HUDEP-2 (cell line): ENCODE measurements around the gene MPO.

ENCODE experiments used
- DNase-seq, 76 experiments: peaks; one replicate each; lab custom pipeline; 2025; ENCODE audit not compliant: unreplicated experiment in 76 of 76; lab: John Stamatoyannopoulos, UW

Gene MPO, protein sequence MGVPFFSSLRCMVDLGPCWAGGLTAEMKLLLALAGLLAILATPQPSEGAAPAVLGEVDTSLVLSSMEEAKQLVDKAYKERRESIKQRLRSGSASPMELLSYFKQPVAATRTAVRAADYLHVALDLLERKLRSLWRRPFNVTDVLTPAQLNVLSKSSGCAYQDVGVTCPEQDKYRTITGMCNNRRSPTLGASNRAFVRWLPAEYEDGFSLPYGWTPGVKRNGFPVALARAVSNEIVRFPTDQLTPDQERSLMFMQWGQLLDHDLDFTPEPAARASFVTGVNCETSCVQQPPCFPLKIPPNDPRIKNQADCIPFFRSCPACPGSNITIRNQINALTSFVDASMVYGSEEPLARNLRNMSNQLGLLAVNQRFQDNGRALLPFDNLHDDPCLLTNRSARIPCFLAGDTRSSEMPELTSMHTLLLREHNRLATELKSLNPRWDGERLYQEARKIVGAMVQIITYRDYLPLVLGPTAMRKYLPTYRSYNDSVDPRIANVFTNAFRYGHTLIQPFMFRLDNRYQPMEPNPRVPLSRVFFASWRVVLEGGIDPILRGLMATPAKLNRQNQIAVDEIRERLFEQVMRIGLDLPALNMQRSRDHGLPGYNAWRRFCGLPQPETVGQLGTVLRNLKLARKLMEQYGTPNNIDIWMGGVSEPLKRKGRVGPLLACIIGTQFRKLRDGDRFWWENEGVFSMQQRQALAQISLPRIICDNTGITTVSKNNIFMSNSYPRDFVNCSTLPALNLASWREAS

GRCh38 chr17:58280480-58281217 is at the start of gene MPO:
TSS of gene MPO (minus strand) at chr17:58280935. CDS start at chr17:58280758, 177 bp downstream.
- DNase-seq, result no peak

DNA sequence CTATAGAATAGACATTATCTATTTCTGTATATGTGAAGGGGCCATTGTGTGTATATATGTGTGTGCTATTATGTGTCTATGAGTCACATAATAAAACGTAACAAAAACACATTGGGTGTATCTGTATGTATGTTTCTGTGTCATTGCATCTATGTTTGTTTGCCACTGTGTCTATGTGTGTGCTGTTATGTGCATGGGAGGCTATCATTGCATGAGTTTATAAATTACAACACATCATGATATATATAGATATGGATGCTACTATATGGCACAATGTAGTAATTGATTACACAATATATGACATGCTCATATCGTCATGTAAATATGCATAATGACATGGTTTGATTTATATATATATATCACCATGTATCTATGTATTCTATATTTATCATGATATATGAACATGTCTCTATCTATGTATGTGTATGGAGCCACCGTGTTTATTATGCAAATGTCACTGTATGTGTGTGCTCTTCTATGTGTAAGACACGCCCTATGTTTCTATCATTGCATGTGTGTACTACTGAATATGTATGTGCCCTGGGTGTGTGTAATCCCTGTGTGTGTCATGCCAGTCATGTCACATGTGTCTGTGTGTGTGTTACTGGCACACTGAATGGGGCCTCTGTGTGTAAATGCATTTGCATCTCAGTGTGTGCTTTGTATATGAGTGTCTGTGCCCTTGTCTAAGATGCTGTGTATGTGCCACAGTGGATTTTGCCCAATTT is 49.2 kb upstream of the MPO start:
- DNase-seq, result peak in 55 of 76 experiments; percentile 12 to 82 (median 56)

GRCh38 chr17:58329035-58329809 is 48.5 kb upstream of the MPO start:
- DNase-seq, result peak in 73 of 76 experiments; percentile 36 to 97 (median 88)

DNA sequence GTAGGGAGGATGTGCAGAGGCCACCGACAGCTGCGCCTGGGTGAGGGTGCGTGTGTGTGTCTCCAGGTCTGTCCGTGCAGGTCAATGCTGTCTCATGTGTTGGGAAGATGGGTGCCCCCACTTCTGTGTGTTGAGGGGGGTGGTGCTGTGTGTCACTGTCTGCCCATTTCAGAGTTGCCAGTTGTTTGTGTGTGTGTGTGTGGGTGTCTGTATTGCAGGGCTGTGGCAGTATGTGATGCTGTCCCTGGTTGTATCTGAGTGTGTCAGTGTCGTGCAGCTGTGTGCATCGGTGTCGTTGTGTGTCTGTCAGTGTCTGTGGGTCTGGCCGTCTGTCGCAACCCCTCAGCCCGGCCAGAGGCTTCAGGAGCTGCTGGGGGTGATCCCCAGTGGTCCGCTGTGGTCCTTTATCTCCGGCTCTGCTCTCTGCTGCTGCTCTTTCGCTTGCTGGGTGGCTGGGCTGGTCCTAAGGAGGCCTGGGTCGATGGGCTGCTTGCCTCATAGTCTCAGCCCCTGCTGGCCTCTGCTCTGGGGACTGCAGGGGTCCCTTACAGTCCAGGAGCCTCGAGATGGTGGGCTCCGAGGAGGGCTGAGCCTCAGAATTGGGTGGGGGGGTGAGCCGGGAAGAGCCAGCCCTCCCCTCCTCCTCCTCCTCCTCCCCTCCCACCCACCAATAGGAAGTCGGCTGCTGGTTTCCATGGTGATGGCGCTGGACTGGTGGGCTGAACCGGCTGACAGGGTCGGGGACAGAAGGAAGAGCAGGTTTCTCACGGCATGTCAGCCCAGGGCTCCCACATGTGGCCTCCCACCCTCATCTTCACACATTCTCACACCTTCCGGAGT is 47.7 kb upstream of the MPO start, which contains the start of gene TSPOAP1:
TSS of gene TSPOAP1 (minus strand) at position 601 of the 840 bp plus-strand sequence. CDS start 875 bp downstream, outside the sequence.
- DNase-seq, result peak in 69 of 76 experiments; percentile 43 to 96 (median 78)

- DNase-seq, result peak in 5 of 76 experiments; percentile 17 to 73 (median 61)
Observed at GRCh38 chr17:58327363-58328194, 46.8 kb upstream of the MPO start.

DNA sequence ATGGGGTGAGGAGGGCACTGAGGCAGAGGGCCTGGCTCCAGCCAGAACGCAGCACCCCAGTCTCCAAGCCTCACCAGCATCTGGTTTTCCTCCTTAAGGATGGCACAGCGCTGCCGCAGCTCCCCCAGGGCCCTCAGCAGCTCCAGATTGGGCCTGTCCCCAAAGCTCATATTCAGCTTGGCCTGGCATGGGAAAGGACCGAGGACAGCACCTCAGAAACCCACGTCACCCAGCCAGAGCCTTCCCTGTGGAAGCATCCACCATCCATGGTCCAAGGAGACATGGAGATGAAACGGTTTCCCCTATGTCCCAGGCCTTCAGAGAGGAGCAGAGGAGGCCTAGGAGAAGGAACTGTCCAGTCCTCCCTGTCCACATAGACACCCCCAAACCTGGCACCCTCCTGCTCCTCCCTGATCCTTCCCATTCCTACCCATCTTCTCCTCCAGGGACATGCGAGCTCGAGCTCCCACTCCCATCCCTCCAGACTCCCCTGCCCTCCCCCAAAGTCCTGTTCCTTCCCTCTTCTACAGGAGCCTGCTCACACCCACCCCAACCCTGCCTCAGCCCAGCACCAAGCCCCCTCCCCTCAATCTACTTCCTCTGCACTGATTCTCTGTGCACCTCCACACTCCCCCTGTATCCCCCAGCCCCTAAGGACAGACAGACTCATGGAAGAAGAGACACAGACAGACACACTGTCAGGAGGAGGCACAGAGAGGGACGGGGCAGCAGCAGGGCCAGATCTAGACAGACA is 46.1 kb upstream of the MPO start:
- peak in 1 of 76 experiments; percentile 8 for DNase-seq

DNA sequence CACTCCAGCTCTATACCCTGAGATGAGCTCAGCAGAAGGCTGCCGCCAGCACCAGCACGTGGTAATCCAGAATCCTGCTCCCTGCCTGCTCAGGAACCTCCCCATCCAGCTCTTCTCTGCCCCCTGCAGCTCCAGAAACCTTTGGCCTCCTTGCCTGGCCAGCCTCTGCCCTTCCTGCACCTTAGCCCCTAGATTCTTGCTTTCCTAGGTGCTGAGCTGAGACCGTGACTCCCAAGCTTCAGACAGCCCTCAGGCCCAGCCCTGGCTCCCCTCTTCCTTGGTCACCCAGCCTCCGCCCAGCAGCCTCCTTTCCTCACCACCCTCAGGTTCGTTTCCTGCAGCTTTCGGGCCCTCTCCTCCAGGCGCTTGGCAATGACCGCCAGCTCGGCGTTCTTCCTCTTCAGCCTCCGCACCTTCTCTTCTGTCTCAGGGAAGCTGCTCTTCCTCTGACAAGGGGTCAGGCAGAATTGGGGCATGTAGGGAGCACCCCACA is 45.3 kb upstream of the MPO start:
- no peak for DNase-seq

GRCh38 chr17:58325289-58325726 is 44.6 kb upstream of the MPO start:
- no peak for DNase-seq

- DNase-seq, result peak in 8 of 76 experiments; percentile 10 to 38 (median 20)
Observed at GRCh38 chr17:58324409-58325288, 43.9 kb upstream of the MPO start.

GRCh38 chr17:58324056-58324408 is 43.3 kb upstream of the MPO start:
- no peak for DNase-seq

DNA sequence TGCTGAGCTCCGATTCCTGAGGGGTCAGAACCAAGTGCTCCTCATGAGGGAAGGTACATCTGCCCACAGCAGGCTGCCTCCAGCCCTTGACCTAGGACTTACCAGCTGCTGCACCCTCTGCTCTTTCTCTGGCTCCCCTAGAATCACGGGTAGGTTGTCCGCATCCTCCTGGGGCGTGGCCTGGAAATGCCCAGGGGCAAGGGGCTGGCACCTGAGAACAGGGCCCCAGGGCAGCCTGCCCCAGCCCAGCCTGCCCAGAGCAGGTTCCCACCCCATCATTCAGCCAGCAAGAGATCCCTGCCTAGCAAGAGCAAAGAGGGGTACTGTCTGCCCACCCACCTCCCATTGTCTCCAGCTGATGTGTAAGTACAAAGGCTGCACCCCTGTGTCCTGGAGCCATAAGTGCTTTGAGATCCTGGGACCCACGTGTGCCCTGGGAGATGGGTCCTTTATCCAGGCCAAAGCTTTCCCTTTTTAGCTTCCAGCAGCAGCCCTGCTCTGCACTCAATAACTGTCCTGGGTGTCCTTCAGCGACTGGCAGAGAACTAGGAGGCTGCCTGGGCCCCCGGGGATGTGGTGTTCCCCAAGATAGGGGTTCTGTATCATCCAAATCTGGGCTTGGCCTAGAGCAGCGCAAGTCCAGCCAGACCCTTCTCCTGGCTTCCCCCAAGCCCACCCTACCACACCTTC is 42.8 kb upstream of the MPO start:
- no peak for DNase-seq

- no peak for DNase-seq
Observed at GRCh38 chr17:58322581-58323185, 41.9 kb upstream of the MPO start.

DNA sequence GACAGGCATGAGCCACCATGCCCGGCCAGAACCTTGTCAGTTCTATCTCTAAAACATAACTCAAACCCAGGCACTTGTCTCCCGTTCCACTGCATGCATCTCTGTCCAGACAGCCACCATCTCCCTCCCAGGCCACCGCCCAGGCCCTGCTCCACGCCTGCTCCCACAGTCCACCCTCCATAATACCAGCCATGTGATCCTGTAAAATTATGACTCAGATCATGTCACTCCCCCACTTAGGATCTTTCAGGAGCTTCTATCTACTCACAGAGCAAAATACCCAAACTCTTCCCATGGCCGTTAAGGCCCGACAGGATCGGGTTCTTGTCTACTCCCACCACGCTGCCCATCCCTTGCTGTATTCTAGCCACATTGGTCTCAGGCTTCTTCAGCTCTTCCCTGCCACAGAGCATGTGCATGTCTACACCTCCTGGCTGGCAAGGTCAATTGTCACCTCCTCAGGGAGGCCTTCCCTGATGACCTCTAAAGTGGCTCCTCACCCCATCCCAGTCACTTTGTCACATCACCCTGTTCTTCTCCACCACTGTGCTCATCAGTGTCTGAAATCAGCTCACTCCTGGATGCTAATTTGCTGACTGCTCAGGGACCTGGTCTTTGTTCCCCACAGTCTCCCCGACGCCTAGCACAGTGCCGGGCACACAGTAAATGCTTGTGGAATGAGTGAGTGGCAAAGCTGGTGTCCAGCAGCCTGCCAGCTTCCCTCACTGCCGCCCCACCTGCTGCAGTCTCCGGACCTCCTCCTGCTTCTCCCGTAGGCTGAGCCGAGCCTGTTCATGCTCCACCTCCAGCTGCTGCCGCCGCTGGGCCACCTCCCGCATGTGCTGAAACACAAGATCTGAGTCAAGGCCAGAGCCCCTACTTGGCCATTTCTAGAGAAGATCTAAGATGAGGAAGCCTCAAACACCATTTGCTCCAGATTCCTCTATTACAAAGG is 41.1 kb upstream of the MPO start:
- DNase-seq, result no peak
